GF-D8 (cell line): ENCODE measurements around the gene USH1G.

Source experiments
- DNase-seq: peaks from one replicate; lab custom pipeline; 2025; lab: John Stamatoyannopoulos, UW

The USH1G gene

GRCh38 chr17:74903671-74904070 is 19.4 kb downstream of the USH1G start:
- no peak for DNase-seq

DNA sequence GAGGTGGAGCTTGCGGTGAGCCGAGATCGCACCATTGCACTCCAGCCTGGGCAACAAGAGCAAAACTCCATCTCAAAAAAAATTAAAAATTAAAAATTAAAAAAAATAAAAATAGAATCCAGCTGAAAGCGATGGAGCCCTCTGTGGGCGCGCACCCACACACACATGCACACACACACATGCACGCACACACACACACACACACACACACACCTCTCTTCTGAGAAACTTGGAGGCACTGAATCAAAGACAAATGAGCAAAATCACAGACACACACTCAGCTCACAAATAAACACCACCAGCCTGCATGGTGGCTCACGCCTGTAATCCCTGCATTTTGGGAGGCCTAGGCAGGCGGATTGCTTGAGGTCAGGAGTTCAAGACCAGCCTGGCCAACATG is 20.0 kb downstream of the USH1G start:
- no peak for DNase-seq

- no peak for DNase-seq
Observed at GRCh38 chr17:74901353-74902135, 21.5 kb downstream of the USH1G start.

GRCh38 chr17:74900208-74900607 is 22.8 kb downstream of the USH1G start:
- no peak for DNase-seq

DNA sequence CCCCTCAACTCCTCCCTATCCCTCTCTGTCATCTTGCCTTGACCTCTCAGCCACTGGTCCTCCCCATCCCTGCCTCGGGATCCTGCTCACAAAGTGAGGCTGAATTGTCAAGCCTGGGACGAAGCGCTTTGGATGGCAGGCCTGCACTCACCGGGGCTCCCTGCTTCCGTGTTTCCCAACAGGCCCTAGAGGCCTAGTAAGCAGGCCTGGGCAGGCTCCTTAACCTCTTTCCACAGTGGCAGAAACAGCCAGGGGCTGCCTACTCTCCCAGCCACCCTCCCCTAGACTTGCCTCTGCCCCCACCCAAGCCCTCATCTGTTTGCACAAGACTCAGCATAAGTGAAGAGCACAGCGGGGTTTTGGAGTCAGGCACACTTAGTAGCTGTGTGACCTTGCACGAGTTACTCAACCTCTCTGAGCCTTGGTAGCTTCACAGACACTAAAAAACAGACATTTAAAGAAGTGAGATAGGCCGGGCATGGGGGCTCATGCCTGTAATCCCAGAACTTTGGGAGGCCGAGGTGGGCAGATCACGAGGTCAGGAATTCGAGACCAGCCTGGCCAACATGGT is 24.6 kb downstream of the USH1G start:
- DNase-seq: no peak

GRCh38 chr17:74893936-74894671 is 29.0 kb downstream of the USH1G start:
- DNase-seq: no peak

DNA sequence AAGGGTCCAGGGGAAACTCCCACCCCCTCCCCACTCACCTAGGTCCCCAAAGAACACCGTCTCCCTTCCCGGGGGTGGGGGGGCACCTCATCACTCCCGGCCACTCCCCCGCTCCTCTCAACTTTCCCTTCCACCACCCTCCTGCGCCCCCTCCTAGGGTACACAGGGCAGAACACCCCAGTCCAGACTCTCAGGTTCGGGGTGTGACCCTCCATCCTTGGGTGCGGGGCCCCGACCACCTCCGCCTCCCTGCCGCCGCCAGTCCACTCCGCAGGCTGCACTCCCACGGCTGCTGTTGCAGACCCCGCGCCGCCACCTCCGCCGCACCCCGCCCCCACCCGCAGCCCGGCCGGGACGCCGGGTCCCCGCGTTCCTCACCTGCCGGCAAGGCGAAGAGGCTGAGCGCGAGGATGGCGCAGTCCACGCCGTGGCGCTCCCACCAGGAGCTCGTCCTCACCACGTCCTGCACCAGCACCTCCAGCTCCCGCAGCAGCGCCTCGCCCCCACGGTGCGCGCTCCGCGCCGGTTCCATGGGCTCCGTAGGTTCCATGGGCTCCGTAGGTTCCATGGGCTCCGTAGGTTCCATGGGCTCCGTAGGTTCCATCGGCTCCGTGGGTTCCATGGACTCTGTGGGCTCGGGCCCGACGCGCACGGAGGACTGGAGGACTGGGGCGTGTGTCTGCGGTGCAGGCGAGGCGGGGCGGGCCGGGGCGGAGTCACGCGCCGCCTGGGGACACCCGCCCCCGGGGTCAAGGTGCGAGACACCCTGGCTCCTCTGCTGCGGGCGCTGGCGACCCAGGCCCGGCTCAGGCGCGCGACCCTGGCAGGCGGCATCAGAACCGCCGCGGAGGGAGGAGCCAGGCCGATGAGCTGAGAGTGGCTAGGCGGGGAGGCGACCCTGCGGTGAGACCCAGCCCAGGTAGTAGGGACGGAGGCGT is 29.8 kb downstream of the USH1G start, which contains the start of gene FADS6:
Gene FADS6, minus strand, starts transcription at position 660 of the 938 bp plus-strand sequence. Its CDS starts 38 bp downstream, at position 622.
- DNase-seq: no peak

- no peak for DNase-seq
Observed at GRCh38 chr17:74892013-74892841, 30.8 kb downstream of the USH1G start.

DNA sequence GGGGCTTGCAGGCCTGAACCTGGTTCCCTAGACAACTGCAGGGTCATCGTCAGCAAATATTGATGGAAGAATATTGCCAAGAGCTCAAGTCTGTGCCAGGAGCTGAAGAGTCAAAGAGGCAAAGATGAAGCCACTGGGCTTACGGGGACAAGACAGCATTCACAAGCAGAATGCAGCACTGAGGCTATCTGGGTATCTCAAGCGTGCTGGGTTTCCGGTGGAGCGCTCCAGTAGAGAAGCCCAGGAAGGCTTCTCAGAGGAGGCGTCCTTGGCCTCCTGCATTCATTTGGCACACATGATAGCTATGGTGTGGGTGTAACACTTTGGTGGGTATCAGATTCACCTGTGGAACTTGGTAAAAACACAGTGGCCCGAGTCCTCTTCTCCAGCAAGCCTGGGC is 32.5 kb downstream of the USH1G start:
- no peak for DNase-seq

GRCh38 chr17:74888469-74888868 is 34.6 kb downstream of the USH1G start:
- DNase-seq: no peak

DNA sequence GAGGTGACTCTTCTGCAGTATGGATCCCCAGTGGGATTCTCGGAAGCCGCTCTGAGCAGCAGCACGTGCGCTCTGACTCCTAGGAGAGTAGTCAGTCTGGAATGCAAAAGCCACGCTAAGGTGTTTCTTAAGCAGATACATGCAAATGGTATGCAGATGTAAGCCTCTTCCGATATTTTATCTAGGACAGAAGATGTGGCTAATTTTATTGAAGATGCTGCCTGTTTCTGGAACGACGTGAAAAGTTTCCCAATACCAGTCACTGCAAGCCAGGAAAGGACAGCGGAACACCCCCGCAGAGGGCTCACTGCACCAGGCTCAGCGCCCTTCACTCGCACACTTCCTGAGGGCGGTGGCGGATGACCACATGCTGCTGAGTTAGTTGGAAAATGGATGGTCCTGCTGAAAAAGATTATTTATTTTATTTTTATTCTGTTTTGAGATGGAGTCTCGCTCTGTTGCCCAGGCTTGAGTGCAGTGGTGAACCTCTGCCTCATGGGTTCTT is 39.8 kb downstream of the USH1G start:
- no peak for DNase-seq

- no peak for DNase-seq
Observed at GRCh38 chr17:74882517-74883240, 40.4 kb downstream of the USH1G start.

DNA sequence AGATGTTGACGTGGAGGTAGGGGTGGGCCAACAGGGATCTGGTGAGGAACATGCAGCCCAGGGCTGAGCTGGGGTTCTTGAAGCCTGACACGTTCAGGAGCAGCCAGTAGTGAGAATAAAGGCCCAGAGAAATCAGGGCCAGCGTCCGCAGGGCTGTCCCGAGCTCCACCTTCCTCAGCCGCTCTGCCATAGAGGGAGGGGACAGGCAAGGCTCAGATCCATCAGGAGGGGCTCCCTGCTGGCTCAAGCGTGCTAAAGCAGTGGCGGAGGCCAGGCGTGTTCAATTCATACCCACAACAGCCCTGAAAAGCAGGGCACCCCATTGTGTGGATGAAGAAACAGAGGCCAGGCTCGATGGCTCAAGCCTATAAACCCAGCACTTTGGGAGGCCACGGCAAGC is 42.0 kb downstream of the USH1G start:
- DNase-seq: no peak

GRCh38 chr17:74879308-74879707 is 43.7 kb downstream of the USH1G start:
- no peak for DNase-seq

GRCh38 chr17:74878658-74879057 is 44.4 kb downstream of the USH1G start:
- DNase-seq: no peak

GRCh38 chr17:74877592-74878548 is 45.2 kb downstream of the USH1G start:
- no peak for DNase-seq

DNA sequence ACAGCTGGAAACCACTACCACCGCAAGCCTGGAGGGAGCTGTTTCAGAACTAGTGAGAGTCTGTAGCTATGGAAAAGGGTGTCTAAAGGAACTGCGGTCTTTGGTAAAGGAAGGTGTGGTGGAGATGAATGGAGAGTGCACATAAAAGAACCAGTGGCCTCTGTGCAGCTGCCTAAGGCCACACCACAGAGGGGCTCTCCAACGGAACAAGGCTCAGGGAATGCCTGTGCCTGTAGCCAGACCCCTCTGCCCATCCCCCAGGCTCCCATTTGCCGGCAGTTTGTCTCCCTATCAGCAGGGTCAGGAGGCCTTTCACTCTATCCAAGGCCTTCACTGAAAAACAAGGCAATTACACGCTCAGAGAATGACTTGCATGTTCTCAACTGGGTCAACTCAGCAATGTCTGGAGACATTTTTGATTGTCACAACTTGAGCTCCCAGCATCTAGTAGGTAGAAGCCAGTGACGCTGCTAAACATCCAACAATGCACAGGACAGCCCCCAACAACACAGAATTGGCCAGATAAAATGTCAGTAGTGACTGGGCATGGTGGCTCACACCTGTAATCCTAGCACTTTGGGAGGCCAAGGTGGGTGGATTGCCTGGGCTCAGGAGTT is 47.0 kb downstream of the USH1G start:
- DNase-seq: no peak

DNA sequence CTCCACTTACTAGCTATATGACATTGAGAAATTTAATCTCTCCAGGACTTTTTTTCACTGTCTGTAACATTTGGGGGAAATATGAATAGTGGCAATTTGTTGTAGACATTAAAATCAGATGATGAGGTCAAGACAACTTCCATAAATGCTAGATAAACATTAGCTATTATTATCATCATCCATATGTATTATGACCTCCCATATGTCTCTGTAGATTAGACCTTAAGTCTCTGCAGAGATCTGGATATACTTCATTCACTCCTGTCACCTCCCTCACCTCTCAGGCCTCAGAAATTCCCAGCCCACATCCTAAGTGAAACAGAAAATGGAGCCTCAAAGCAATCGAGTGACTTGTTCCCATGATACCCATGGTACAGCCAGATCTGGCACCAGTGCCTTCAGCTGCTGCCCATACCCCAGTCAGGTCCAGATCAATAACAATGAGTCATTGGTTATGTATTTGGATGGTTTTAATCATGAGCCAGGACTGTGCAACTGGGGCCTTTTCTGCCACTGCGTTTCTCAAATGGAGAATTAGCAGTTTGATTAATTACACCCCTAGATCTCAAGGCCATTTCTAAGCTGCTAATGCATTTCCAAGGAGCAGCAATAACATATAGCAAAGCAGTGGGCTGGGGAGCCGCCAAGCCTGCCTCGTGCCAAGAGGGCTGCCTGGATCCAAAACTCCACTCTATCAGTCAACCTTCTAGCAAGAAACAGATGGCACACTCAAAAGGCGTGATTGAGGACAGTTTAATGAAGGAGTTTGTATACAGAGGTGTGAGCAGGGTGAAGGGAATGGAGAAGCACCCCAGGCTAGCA is 47.7 kb downstream of the USH1G start:
- no peak for DNase-seq
